ENCODE data around the gene MRAS. TPM values are rescaled to one million over a fixed set of nuclear protein-coding genes. Genes with fewer than 3 reads are reported as not detected.
A peak's percentile ranks its signal among the peaks of the same experiment; 100 is the strongest.

The MRAS gene
- total RNA-seq, 4 donors from 2014 or later = 107 to 289 (median 171) TPM

DNA sequence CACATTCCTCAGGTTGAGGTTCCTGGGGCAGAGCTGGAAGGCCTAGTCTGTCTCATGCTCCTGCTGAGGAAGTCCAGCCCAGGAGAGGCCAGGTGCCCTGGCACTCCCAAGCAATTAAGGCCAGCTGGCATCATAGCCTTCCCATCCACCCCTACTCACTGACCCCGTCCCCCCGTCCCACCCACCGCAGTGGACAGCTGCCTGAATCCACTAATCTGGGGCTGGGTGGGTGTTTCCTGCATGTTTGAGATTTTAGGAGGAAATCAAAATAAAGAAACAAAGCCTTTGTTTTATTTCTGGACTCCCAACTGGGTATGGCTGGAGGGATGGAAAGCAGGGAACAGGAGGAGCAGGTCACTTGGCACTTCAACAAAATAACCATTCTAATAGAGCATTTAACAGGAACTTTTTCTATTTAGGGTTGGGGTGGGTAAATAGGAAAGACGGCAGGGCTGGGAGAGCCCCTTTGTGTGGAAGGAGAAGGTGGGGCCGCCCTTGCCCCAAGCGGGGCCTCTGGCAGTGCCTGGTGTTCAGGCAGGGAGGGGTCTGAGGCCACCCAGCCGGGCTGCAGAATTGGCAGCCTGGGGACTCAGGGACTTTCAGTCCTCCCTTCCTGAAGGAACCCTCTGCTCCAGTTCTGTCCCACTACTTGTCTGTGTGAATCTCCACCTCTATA lies 8.5 kb downstream of the MRAS start:
- H3K4me3 ChIP-seq = no peak overlapping the region
- 20 to 21% methylated on average over 7 of the region's 7 CpGs for WGBS, 2 donors
- TF ChIP-seq EP300 (IDR thresholded peaks at IDR 0.05) = peak in 1 of 2 donors; percentile 51
- TF ChIP-seq, protein P1, sequence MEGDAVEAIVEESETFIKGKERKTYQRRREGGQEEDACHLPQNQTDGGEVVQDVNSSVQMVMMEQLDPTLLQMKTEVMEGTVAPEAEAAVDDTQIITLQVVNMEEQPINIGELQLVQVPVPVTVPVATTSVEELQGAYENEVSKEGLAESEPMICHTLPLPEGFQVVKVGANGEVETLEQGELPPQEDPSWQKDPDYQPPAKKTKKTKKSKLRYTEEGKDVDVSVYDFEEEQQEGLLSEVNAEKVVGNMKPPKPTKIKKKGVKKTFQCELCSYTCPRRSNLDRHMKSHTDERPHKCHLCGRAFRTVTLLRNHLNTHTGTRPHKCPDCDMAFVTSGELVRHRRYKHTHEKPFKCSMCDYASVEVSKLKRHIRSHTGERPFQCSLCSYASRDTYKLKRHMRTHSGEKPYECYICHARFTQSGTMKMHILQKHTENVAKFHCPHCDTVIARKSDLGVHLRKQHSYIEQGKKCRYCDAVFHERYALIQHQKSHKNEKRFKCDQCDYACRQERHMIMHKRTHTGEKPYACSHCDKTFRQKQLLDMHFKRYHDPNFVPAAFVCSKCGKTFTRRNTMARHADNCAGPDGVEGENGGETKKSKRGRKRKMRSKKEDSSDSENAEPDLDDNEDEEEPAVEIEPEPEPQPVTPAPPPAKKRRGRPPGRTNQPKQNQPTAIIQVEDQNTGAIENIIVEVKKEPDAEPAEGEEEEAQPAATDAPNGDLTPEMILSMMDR (IDR thresholded peaks at IDR 0.05) = no peak
- no peak for DNase-seq (ENCODE audit: low spot score in 2 of 2)
- peaks cover 0 to 83% (median 51%) of the 10 kb centered on the region in 4 donors for H3K4me1 ChIP-seq
- no peaks in the 10 kb centered on the region for H3K9me3 ChIP-seq
- H3K27me3 ChIP-seq = no peaks in the 10 kb centered on the region
- peaks cover 0 to 11% (median 0%) of the 10 kb centered on the region in 3 donors for H3K36me3 ChIP-seq
- peak overlapping the region in 3 of 4 donors; percentile 56 to 80 (median 69) for H3K27ac ChIP-seq

DNA sequence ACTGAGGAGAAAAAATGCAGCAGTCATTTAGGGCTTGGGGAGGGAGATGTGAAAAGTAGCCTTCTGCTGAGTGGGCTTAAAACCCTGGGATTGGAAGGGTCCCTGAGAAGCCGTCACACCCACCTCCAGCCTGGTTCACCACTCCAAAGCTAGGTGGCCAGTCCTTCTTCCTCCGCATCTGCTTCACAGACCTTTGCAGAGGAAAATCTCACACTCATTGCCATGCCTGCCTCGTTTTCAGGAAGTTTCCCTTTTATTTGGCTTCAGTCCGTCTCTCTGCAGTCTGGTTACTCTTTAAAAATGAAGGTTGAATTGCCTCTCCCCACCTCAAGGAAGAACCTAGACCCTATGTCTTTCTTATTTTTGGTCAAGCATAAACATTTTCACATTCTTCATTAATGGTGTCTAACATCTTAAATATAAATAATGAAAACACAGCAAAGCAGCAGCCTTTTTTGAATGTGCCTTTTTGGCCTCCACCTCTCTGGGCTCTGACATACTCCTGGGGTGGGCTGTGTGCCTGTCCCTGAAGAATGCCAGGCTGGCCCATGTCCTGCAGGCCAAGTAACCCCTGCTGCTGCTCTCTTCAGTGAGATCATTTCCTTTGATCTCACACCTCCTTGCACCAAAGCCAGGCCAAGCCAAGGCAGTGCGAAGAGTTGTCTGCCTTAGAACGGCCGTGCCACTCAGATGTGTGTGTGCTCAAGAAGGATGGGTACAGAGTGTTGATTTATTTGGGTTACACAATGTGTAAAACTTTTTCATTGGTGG lies 11.0 kb downstream of the MRAS start:
- peak overlapping the region; percentile 31 to 80 (median 52) for H3K27ac ChIP-seq
- H3K9me3 ChIP-seq = no peaks in the 10 kb centered on the region
- no peaks in the 10 kb centered on the region for H3K27me3 ChIP-seq
- H3K4me1 ChIP-seq = peaks cover 0 to 95% (median 45%) of the 10 kb centered on the region in 4 donors
- TF ChIP-seq EP300 (IDR thresholded peaks at IDR 0.05) (no peak), POLR2A (IDR thresholded peaks at IDR 0.05) (no peak)
- TF ChIP-seq, protein P1 (IDR thresholded peaks at IDR 0.05) = no peak
- H3K4me3 ChIP-seq = no peak overlapping the region
- no peak for DNase-seq (ENCODE audit: low spot score in 2 of 2)
- WGBS, 2 donors = 50 to 60% methylated on average over 7 of the region's 7 CpGs
- H3K36me3 ChIP-seq = peaks cover 0 to 11% (median 0%) of the 10 kb centered on the region in 3 donors

DNA sequence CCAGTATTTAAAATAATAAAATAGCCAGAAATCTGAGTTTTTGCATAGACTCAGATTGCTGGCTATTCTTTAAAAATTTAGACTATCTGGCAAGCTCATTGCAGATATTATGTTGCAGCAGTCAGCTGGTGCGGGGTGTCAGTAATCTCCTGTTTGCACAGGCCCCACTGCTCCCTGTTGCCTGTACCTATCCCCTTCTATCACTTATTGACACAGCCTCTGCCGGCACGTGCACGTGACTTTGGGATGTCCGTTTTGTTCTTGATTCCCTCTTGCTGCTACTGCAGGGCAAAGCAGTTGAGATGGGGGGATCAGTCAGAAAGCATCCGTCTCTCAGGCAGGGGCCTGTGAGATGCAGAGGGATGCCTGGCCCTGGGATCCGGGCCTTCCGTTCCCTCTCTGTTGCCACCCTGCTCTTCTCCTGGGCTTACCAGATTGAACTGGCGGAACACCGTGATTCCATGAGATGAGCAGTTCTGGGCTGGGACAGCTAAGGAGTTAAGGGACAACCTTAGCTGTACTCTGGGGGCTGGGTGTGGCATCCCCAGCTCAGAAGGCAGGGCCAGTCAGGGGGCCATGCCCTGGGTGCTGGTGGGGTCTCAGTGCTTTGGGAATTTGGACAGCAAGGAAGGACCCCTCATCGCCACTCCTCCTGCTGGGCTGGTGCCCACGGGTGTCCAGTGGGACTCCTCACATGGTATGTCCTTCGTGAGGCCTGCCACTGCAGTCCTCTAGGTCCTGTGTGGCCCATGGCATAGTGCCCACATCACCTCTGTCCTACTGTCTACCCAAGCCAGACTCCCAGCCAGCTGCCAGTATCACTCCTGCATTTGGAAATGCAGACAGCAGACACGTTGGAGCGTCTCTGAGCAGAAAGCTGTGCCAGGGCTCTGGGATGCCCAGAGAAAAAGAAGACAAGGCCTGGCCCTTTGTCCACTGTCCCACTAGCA lies 11.8 kb downstream of the MRAS start:
- TF ChIP-seq POLR2A (IDR thresholded peaks at IDR 0.05) (no peak), EP300 (IDR thresholded peaks at IDR 0.05) (no peak)
- TF ChIP-seq, protein P1 (IDR thresholded peaks at IDR 0.05) = no peak
- H3K4me1 ChIP-seq = peaks cover 0 to 97% (median 50%) of the 10 kb centered on the region in 4 donors

DNA sequence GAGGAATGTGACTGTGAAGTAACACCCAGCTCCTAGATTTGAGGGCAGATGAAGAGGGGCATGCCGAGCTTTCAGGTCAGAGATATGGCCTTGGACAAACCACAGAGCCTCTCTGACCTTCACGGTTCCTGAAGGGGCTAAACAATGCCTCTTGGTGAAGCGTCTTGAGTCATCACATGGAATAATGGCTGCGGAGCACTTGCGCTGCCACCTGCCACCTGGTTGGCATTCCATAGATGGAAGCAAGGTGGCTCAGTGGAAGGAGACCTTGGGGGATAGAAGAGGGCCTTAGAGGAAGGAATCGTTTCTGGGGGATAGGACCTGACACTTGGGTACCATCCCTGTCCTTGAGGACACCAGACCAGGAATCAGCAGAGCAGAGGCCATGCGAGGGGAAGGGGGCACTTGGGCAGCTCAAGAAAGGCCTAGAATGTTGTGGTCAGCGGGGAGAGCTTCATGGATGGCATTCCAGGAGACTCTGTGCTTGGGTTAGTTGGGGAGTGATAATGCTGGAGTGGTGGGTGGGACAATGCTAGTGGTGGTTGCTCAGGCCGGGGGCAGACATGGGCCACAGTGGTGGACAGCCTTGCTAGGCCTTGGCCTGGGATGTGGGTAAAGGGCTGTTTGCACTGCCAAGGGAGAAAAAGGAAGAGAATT lies 12.6 kb downstream of the MRAS start:
- 85 to 88% methylated on average over 9 of the region's 9 CpGs for WGBS, 2 donors
- Histone ChIP-seq H3K36me3 (no peaks in the 10 kb centered on the region), H3K4me1 (peaks cover 0 to 99% (median 54%) of the 10 kb centered on the region in 4 donors), H3K27me3 (no peaks in the 10 kb centered on the region), H3K27ac (peak overlapping the region in 2 of 4 donors; percentile 64 to 73), H3K4me3 (no peak overlapping the region), H3K9me3 (no peaks in the 10 kb centered on the region)
- no peak for DNase-seq (ENCODE audit: low spot score in 2 of 2)
- TF ChIP-seq, protein P1 (IDR thresholded peaks at IDR 0.05) = no peak
- TF ChIP-seq POLR2A (IDR thresholded peaks at IDR 0.05) = no peak

More for the DNA sequence above, 11.8 kb downstream of the MRAS start:
- WGBS, 2 donors = 78 to 85% methylated on average over 15 of the region's 15 CpGs
- Histone ChIP-seq H3K9me3 (no peaks in the 10 kb centered on the region), H3K4me3 (no peak overlapping the region), H3K27ac (peak overlapping the region in 2 of 4 donors; percentile 64 to 73), H3K27me3 (no peaks in the 10 kb centered on the region), H3K36me3 (peaks cover 0 to 7% (median 0%) of the 10 kb centered on the region in 3 donors)
- no peak for DNase-seq (ENCODE audit: low spot score in 2 of 2)
